ENCODE results near the gene FAM9A.
"Not testable (repeated sequence)": the region's sequence is repeated elsewhere in the genome, so short reads cannot be mapped to it uniquely, and the experiment has no call there.

Gene FAM9A

DNA sequence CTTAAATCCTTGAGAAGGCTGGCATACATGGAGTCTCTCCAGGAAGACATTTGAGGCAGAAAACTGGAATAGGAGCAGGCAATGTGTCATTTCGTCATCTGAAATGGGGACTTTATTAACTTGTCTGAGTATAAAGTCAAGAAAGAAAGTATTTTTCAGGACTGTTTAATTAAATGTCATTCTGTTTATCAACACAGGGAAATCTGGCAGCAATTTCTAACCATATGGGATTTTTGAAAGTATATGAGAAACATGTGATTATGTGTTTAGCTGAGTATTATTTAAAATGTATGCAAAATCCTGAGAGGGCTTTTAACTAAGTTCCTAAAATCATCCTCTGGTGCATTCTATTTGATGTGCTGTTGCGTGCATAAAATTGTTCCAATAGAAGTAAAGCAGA is 3.9 kb upstream of the FAM9A start:
- DNase-seq: no peak

DNA sequence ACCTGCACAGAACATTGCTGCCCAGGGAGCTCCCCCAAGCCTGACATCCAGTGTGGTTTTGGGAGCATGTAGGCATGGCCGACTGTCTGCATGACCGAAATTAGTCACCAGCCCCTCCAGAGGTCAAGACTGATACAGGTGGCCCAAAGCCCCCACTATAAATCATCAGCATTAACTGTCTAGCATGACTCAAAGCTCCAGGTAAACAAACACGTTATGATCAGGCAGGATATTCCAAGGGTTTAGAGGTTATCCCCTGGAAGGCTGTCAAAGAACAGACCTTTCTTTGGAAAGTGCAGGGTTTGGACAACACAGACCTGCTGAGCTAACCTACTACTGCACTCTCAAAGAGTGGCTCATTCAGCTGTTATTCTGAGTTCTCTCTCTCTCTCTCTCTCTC is 2.1 kb upstream of the FAM9A start:
- no peak for DNase-seq

DNA sequence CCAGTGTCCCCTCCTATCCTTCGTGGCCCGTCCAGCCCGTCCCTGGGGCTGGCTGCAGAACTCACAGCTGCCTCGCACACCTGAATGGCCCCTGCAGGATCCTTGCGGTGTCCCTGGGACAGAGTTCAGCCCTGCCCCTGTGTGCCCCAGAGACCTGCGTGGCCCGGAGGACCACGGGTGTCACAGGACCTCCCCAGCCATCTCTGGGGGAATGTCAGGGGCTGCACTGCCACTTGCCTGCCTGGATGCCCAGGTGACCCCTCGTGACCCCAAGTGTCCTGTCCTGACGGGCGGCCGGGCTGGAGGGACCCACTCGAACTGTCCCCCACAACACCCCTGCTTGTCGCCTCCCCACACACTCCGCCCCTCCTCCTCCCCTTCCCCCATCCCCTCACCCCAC is 832 bp downstream of the FAM9A start:
- not testable (repeated sequence) for DNase-seq

DNA sequence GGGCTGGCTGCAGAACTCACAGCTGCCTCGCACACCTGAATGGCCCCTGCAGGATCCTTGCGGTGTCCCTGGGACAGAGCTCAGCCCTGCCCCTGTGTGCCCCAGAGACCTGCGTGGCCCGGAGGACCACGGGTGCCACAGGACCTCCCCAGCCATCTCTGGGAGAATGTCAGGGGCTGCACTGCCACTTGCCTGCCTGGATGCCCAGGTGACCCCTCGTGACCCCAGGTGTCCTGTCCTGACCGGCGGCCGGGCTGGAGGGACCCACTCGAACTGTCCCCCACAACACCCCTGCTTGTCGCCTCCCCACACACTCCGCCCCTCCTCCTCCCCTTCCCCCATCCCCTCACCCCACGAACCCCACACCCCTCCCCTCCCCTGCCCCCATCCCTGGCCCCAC is 1.9 kb downstream of the FAM9A start:
- not testable (repeated sequence) for DNase-seq

DNA sequence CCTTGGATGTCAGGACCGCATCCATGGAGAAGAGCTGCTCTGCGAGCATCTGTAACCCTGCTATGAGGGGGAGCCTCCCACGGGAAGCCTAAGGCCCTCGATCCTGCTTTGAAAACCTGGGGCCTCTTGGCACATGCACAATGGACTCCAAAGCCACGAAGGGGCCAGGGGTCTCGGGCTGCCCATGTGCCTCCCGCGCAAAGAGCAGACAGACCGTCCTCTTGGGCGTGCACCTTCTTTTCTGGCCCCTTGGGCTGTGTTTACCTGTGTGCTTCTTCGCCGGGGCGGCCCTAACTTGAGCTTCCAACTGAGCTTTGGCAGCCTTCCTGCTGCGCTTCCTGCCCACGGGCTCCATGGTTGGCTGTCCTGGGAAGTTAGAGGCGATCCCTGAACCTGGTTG is 2.5 kb downstream of the FAM9A start:
- not testable (repeated sequence) for DNase-seq

DNA sequence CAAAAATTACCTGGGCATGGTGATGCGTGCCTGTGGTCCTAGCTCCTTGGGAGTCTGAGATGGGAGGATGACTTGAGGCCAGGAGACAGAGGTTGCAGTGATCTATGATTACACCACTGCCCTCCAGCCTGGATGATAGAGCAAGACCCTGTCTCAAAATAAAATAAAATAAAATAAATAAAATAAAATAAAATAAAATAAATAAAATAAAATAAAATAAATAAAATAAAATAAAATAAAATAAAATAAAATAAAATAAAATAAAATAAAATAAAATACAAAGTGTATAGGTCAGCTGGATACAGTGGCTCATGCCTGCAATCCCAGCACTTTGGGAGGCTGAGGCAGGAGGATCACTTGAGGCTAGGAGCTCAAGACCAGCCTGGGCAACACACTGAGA is 14.1 kb downstream of the FAM9A start:
- DNase-seq: not testable (repeated sequence)

DNA sequence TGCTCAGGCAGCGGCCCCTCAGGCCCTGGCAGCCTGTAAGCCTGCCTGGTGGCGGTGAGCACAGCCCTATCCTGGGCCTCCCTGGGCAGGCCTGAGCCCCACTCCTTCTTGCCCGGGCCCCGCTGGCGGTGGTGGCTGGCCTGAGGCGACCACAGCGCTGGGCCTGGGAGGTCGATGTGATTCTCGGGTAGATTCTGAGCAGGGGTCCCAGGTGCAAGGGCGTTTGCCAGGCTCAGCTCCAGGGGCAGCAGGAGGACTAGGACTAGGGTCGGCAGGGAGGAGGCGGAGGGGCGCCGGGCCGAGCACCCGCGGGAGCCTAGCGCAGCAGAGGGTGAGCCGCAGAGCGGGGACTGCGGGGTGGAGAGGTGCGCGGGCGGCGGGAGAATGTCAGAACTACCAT is 17.0 kb downstream of the FAM9A start:
- no peak for DNase-seq

DNA sequence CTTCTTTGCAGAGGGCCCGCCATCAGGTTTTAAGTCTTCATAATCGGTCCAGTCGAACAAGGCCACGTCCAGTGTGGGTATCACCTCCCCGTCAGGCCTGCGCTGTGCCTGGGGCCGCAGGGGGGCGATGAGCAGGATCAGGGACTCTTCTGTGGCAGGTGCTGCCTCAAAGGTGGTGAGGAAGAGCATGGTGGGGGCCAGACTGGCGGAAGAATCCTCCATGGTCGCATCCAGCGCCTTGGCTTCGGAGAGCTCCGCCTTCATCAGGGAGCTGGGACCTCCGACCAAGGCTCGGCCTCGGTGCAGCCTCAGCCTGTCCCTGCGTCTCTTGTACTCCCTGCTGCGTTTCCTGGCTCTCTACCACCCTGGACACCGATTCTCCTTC is 17.5 kb downstream of the FAM9A start:
- DNase-seq: no peak

DNA sequence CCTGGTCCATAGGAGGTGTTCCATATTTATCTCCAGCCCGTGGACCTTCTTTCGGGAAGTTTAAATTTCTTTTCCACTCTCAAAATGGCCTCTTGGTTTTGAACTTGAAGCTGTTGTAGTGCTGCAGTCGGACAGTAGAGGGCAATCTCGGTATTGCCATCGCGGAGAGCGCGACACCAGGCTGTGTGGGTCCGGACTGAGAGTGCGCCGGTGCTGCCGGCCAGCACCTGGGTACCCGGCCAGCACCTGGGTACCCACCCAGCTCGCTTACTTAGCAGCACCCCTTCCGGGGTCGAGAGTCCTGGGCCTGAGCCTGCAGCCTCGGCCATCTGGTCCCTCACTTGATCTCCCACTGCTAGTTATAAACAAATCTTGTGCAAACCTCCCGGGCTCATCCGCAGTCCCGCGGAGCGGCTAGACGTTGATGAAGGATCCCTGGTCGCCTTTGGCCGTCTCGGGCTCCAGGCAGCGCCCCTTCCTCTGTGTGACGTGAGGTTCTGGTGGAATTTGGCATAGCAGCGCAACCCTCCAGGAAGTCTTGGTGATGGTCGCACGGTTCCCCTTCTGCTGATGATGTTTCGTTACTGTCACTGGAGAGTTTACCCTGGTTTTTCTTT is 18.0 kb downstream of the FAM9A start:
- DNase-seq: peak in 2 of 58 donors; percentile 0 to 1

DNA sequence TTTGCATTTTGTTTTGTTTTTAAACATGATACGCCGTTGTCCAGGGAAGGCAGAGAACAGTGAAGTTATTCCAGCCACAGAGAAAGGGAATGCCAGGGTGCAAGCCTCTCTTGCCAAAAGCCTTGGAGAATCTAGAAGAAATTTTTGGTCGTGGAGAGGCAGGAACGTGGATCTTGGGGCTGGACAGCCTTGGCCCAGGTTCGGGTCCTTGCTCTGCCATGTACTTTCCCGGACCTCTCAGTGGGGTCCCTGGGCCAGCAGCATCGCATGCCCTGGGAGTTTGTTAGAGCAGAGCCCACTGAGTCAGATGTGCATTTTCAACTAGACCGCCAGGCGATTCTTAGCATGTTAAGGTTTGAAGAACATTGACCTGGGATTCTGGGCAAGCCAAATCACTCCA is 18.6 kb downstream of the FAM9A start:
- DNase-seq: no peak

DNA sequence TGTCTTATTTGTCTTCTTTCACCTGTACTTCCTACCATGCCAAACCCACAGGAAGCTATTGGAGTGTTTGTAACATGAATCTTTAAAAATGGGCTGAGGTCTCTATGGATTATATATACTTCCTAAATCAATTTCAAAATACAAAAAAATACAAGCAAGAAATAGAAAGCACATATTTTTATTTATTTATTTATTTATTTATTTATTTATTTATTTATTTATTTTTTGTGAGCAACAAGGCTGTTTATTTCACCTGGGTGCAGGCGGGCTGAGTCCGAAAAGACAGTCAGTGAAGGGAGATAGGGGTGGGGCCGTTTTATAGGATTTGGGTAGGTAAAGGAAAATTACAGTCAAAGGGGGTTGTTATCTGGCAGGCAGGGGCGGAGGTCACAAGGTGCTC is 19.3 kb downstream of the FAM9A start:
- DNase-seq: not testable (repeated sequence)

DNA sequence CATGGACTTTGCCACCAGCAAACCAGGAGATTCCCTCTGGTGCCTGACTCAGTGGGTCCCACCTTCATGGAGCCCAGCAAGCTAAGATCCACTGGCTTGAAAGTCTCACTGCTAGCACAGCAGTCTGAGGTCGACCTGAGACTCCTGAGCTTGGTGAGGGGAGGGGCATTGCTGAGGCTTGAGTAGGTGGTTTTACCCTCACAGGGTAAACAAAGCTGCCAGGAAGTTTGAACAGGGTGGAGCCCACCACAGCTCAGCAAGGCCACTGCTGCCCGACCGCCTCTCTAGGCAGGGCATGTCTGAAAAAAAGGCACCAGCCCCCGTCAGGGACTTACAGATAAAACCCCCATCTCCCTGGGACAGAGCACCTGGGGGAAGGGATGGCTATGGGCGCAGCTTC is 28.1 kb downstream of the FAM9A start:
- DNase-seq: no peak

DNA sequence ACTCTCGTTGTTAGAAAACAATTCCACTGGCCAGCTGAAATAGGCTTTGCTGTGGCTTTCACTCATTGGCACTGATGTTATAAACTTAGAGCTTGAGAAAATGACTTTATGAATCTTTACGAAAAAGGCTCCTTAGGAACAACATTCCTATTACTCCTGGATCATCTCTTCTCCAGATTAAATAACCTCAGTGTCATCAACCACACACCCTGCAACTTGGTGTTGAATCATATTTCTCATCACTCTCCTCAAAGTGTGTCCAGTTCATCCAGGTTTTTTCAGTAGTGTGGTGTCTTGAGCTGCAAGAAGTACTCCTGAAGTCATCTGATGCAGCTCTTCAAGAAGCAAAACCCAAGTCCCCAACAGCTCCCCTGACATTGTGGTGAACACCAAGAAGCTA is 41.2 kb downstream of the FAM9A start:
- DNase-seq: no peak

DNA sequence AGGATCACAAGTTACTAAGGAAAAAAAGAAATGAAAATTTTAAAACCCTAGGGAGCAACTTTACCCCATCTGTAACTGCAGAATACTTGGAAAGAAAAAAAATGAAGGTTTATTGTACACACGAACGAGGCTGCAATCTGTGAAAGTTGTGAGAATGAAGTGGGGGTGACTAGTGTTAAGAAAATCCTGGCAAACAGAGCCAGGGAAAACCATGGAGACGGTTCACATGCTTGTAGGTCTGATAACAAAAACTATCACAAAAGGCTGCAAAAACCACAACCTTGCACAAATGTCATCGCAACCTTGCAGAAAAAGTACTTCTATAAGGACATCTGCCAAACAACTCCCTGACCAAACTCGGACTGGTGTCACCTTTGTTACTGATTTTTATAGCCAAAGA is 42.5 kb downstream of the FAM9A start:
- DNase-seq: not testable (repeated sequence)

DNA sequence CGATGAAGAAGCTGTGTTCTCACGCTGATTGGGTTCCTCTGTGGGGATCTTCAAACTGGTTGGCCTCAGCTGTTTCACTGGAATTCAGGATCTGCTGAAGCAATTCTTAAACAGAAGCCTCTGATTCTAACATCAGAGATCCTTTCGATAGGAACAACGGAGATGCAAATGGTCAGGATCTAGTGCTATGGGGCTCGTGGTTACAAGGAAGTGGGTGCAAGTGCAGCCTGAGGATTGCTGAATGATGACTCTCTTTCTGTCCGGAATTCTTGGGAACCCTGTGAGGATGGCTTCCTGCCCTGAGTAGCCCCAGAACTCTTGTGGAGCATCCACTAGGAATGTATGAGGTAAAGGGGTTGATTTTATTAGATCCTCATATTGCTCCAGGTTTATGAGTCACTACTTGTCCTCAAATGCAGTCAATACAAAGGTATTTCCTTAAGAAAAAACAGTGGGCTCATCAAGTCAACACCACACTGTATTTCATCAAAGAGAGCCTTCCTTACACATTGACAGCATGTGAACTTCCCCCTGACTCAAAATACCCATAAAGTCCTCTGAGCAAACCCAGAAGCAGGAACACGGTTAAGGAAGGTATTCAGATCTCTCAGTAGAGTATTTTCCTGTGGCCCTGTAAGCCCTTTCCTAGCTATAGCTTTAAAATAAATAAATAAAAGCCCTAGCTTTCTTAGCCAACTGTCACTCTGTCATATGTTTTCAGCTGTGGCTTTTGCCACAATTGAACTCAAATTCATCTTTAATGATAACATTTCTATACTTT is 43.4 kb downstream of the FAM9A start:
- not testable (repeated sequence) for DNase-seq

DNA sequence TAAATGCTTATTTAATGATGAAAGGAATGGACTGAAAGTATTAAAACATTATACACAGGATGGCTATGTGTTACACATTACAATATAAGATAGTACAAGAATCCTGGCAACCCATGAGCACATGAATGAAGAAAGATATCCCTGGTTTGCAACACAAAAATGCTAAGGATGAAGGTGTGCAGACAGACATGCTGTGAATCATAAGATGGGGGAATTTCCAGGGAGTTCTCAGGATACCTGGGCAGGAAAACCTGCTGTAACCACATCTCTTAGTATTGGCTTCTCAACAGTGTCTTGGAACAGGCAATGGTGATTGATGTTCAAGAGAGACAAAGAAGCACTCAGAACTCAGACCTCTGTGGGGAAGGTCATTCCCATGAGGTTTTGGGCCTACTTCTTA is 45.4 kb downstream of the FAM9A start:
- DNase-seq: no peak

DNA sequence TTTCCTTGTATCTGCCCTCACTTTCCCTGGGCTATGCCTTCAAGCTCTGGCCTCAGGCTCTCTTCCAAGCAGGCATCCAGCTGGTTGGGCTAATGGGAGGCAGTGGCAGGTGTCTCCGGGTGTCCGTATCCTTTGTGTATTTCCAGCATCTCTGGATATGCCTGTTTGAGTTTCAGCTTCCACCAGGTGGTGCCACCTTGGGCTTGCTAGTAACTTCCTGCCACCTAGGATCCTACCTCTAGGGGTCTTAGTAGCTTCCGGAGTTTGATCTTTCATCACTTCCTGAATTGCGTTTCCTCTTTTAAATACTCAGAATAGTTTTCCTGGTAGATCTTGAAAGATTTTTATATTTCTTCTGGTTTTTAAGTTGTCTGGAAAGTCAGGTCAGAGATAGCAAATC is 46.1 kb downstream of the FAM9A start:
- no peak for DNase-seq

DNA sequence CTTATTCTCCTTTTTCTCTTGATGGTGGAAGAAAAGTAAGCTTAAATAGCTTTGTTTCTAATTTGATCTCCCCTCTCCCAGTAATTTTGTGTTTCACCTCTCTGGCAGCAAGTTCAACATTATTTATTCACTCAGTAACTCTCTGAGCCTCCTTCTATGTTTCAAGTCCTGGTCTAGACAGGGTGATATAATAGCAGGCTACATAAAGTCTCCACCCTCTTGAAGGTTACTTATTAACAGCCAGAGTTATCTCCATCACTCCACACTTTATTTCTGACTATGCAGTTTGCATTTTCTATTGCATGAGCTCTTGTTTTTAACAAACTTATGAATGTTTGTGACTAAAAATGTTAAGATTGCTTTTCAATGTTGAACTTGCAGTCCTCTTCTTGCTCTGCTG is 51.5 kb downstream of the FAM9A start:
- no peak for DNase-seq

DNA sequence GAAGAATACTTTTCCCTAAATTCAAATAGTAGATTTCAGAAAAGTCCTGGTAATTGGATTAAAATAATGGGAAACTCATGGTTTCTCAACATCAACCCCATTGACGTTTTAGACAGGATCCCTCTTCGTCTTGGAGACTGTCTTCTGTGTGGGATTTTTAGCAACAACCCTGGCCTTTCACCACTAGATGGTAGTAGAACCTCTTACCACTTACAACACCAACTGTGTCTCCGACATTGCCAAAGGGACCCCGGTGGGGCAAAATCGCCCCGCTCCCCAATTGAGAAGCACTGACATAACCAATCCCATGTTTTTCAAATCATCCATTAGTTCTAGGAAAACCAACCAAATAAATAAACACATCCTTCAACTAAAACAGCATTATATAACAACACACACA is 52.3 kb downstream of the FAM9A start:
- peak in 5 of 58 donors; percentile 4 to 28 (median 6) for DNase-seq

DNA sequence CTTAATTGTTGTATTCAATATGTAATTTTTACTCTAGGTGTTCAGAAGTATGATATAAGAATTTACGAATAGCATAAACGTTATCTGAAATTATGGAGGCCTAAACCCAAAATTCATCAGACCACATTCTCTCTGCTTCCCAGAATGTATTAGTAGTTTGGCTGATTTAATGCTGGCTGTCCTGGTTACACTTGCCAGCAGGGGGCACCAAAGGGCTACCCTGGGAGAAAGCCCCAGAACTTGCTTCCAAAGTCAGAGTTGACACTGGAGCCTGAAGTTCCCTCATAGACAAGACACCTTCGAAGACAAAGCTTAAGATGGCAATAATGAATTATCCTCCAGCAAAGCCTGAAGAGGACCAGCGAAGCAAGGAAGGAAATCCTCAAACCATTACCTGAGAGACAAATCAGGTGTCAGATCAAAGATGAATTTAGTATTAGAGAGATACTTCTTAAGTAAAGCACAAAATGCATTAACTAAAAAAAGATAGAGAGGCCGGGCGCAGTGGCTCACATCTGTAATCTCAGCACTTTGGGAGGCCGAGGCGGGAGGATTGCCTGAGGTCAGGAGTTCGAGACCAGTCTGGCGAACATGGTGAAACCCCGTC is 58.0 kb downstream of the FAM9A start:
- DNase-seq: peak in 8 of 58 donors; percentile 0 to 37 (median 8)

DNA sequence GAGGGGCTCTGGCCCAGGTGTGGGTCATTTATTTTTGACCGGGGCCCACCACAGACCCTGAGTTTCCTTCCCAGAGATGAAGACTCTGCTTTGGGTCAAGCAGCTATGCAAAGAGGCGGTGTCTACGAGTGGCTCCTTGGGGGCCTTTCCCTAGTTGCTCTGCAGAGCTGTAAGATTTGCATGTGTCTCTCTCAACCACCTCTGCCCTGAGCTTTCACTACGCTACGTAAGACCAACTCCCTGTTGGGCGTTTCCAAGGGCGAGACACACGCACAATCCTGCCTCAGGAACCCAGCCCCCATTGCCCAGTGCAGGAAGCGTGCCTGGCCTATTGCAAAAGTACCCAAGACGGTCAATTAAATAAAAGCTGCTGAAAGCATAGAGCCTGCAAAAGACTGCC is 59.2 kb downstream of the FAM9A start:
- DNase-seq: no peak

Data from anterior cingulate cortex (tissue), 58 donors.